ENCODE measurements around the gene AKT3. TPM values are rescaled to one million over a fixed set of nuclear protein-coding genes. Genes with fewer than 3 reads are reported as not detected.

AKT3 gene
- total and polyA plus RNA-seq, 2 of the 8 experiments (the other 6 are each of a cell fraction or from before 2014, with no cell fraction given) = 6.0 to 36.4 TPM

DNA sequence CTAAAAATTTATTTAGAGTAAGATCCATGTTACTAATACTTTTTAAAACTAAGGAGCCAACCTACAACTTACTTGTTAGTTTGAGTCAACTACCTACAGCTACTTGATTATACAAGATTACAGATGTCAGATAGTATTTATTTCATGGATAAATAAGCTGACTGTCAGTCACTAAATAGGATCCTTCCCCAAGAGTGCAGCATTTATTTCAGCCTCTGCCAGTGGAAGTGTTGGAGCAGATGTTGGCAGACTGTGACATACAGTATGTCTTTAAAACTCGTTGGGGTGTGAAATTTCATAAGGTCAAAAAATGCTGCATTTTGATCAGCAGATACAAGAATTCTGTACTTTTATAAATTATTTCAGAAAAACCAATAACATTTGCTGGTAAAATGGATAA, 156.2 kb downstream of the AKT3 start (continued):
- TF ChIP-seq BACH1 (IDR thresholded peaks at IDR 0.05; ENCODE audit: low read length) (no peak), NRF1 (IDR thresholded peaks at IDR 0.05; ENCODE audit: low read depth, low read length) (no peak), SUZ12 (IDR thresholded peaks at IDR 0.05; ENCODE audit: low read length) (no peak), CREB1 (IDR thresholded peaks at IDR 0.05) (no peak), RNF2 (IDR thresholded peaks at IDR 0.05; ENCODE audit: borderline replicate concordance, low read depth, low read length, missing control alignments, poor library complexity, severe bottlenecking) (no peak)

Measured in H1 (cell line).